GM12875 (cell line): ENCODE results near the gene GSTO2.

Experiments
- H3K4me3 ChIP-seq: one replicate; pipeline ENCODE4 v1.5.1; 2011; ENCODE audit warnings: low read depth, low read length, control low read depth
- CTCF ChIP-seq: IDR thresholded peaks from 2 replicates; pipeline ENCODE4 v1.5.1; 2011; ENCODE audit warnings: low read depth, mild to moderate bottlenecking, control low read depth, inconsistent platforms, low read length, moderate library complexity, borderline replicate concordance; ENCODE audit not compliant: insufficient read depth

GSTO2 gene

GRCh38 chr10:104328646-104328895 lies 59.6 kb downstream of the GSTO2 start:
- no peak for TF ChIP-seq CTCF
- no peak overlapping the region for H3K4me3 ChIP-seq

GRCh38 chr10:104328896-104329710 lies 60.1 kb downstream of the GSTO2 start:
- no peak for TF ChIP-seq CTCF
- no peak overlapping the region for H3K4me3 ChIP-seq

- TF ChIP-seq CTCF = no peak
- H3K4me3 ChIP-seq = no peak overlapping the region
These were observed 60.8 kb downstream of the GSTO2 start for GRCh38 chr10:104329735-104330134.

GRCh38 chr10:104330168-104331110 lies 61.5 kb downstream of the GSTO2 start:
- H3K4me3 ChIP-seq = no peak overlapping the region
- TF ChIP-seq CTCF = no peak

GRCh38 chr10:104331208-104331838 lies 62.3 kb downstream of the GSTO2 start:
- H3K4me3 ChIP-seq = no peak overlapping the region
- TF ChIP-seq CTCF = no peak

GRCh38 chr10:104332243-104333031 lies 63.5 kb downstream of the GSTO2 start:
- no peak for TF ChIP-seq CTCF
- H3K4me3 ChIP-seq = no peak overlapping the region
